ENCODE results near the gene ARRB1.

GRCh38 chr11:75306529-75306928 lies 44.9 kb downstream of the ARRB1 start:
- TF ChIP-seq, protein P1, sequence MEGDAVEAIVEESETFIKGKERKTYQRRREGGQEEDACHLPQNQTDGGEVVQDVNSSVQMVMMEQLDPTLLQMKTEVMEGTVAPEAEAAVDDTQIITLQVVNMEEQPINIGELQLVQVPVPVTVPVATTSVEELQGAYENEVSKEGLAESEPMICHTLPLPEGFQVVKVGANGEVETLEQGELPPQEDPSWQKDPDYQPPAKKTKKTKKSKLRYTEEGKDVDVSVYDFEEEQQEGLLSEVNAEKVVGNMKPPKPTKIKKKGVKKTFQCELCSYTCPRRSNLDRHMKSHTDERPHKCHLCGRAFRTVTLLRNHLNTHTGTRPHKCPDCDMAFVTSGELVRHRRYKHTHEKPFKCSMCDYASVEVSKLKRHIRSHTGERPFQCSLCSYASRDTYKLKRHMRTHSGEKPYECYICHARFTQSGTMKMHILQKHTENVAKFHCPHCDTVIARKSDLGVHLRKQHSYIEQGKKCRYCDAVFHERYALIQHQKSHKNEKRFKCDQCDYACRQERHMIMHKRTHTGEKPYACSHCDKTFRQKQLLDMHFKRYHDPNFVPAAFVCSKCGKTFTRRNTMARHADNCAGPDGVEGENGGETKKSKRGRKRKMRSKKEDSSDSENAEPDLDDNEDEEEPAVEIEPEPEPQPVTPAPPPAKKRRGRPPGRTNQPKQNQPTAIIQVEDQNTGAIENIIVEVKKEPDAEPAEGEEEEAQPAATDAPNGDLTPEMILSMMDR (IDR thresholded peaks at IDR 0.05; ENCODE audit: low read length) = no peak
- no peak for TF ChIP-seq EZH2 (optimal IDR thresholded peaks at IDR 0.05; ENCODE audit: low read depth, low read length)
